ENCODE results near the gene PSMC3. TPM values are rescaled to one million over a fixed set of nuclear protein-coding genes. Genes with fewer than 3 reads are reported as not detected.
A peak's percentile ranks its signal among the peaks of the same experiment; 100 is the strongest.

The PSMC3 gene
- total and polyA plus RNA-seq, 9 of the 15 experiments (the other 6 are each of a cell fraction or from before 2014, with no cell fraction given) = 44.3 to 324 (median 240) TPM

- TF ChIP-seq CEBPZ (IDR thresholded peaks at IDR 0.05; ENCODE audit: borderline replicate concordance, low read depth, low read length) (no peak), SIN3A (IDR thresholded peaks at IDR 0.05; ENCODE audit: borderline replicate concordance in 2 of 2, control insufficient read depth in 1 of 2, low read depth in 2 of 2, low read length in 2 of 2) (no peak), ZFX (CRISPR knock-in tag; IDR thresholded peaks at IDR 0.05) (no peak), ZNF184 (CRISPR knock-in tag; IDR thresholded peaks at IDR 0.05) (no peak), ZNF311 (CRISPR knock-in tag; IDR thresholded peaks at IDR 0.05) (no peak), PTRF (tag; IDR thresholded peaks at IDR 0.05) (no peak), ZBTB7A (IDR thresholded peaks at IDR 0.05; ENCODE audit: borderline replicate concordance, control insufficient read depth, low read depth, low read length) (no peak)
Observed at GRCh38 chr11:47469361-47470179, 43.3 kb upstream of the PSMC3 start.

More at GRCh38 chr11:47469361-47470179, 43.3 kb upstream of the PSMC3 start:
- no peaks in the 10 kb centered on the region for H3K9me1 ChIP-seq (ENCODE audit: control insufficient read depth, insufficient read depth, low read length)
- H3K36me3 ChIP-seq (ENCODE audit: control insufficient read depth, insufficient read depth, low read length) = peaks cover 93% of the 10 kb centered on the region
- DNase-seq (ENCODE audit: extremely low read depth in 1 of 4, low spot score in 3 of 4) (no peak), FAIRE-seq (no peak), ATAC-seq (peak; percentile 26; the same call in 2 of the 3 replicates)
- no peaks in the 10 kb centered on the region for H3K9me3 ChIP-seq (replicated peaks; ENCODE audit: control insufficient read depth, insufficient read depth, low read depth, low read length)
- H3K9ac ChIP-seq (ENCODE audit: insufficient read depth in 1 of 2, low read depth in 2 of 2, low read length in 2 of 2) = no peak overlapping the region; a peak in 1 of 4 replicates
- H3K27me3 ChIP-seq (ENCODE audit: control insufficient read depth in 2 of 2, insufficient read depth in 2 of 2, low read length in 2 of 2) = no peaks in the 10 kb centered on the region
- CTCF ChIA-PET (ENCODE audit: low intra/inter-chr PET ratio) = no interaction called here
- no peaks in the 10 kb centered on the region for H3K4me1 ChIP-seq (replicated peaks in 1 of 2; ENCODE audit: control insufficient read depth in 2 of 2, insufficient read depth in 2 of 2, low read length in 2 of 2)
- H3K27ac ChIP-seq (ENCODE audit: extremely low read depth, low read depth, low read length) = no peak overlapping the region
- H3K4me2 ChIP-seq (ENCODE audit: insufficient read depth, low read length) = no peak overlapping the region
- intact Hi-C loops (cut with micrococcal nuclease) = no loop called here
- no peak overlapping the region for H2AFZ ChIP-seq (ENCODE audit: low read depth, low read length)
- 89% methylated on average over 7 of the region's 7 CpGs for whole genome bisulfite sequencing (ENCODE audit: insufficient coverage, low coverage, missing lambda C conversion rate)
- peaks cover 4% of the 10 kb centered on the region; the same call in 1 of the 3 replicates for H3K79me2 ChIP-seq (ENCODE audit: control insufficient read depth, insufficient read depth, low read length)
- in situ Hi-C loops (cut with MboI) = no loop called here
- no TSS peak for BruUV-seq (replicated peaks)
- H3K4me3 ChIP-seq = no peak overlapping the region
- POLR2A ChIA-PET = no interaction called here
- peaks cover 18% of the 10 kb centered on the region; the same call in 1 of the 2 replicates for H4K20me1 ChIP-seq (replicated peaks; ENCODE audit: control insufficient read depth, insufficient read depth, low read length)
